ENCODE data around the gene RANBP2.
"Not testable (repeated sequence)": the region's sequence is repeated elsewhere in the genome, so short reads cannot be mapped to it uniquely, and the experiment has no call there.

DNA sequence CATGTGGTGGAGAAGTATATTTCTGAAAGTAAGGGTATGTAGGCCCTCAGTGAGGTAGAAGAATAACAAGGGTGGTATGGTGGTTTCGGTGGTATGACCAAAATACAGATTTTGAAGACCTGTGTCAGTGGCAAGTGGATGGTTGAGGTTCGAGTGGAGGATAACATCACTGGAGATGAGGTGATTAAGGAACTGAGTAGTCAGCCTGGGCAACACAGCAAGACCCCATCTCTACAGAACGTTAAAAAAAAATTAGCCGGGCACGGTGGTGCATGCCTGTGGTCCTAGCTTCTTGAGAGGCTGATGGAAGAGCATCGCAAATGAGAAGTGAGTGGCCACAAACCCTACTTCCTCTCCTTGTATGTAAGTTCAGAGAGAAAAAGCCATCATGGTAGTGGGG lies 15.4 kb downstream of the RANBP2 start:
- TF ChIP-seq, protein P1, sequence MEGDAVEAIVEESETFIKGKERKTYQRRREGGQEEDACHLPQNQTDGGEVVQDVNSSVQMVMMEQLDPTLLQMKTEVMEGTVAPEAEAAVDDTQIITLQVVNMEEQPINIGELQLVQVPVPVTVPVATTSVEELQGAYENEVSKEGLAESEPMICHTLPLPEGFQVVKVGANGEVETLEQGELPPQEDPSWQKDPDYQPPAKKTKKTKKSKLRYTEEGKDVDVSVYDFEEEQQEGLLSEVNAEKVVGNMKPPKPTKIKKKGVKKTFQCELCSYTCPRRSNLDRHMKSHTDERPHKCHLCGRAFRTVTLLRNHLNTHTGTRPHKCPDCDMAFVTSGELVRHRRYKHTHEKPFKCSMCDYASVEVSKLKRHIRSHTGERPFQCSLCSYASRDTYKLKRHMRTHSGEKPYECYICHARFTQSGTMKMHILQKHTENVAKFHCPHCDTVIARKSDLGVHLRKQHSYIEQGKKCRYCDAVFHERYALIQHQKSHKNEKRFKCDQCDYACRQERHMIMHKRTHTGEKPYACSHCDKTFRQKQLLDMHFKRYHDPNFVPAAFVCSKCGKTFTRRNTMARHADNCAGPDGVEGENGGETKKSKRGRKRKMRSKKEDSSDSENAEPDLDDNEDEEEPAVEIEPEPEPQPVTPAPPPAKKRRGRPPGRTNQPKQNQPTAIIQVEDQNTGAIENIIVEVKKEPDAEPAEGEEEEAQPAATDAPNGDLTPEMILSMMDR (IDR thresholded peaks at IDR 0.05): not testable (repeated sequence)
- not testable (repeated sequence) for TF ChIP-seq TP53 (CRISPR knock-in tag; IDR thresholded peaks at IDR 0.05)
- TF ChIP-seq, protein P2, sequence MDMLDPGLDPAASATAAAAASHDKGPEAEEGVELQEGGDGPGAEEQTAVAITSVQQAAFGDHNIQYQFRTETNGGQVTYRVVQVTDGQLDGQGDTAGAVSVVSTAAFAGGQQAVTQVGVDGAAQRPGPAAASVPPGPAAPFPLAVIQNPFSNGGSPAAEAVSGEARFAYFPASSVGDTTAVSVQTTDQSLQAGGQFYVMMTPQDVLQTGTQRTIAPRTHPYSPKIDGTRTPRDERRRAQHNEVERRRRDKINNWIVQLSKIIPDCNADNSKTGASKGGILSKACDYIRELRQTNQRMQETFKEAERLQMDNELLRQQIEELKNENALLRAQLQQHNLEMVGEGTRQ (CRISPR knock-in tag; IDR thresholded peaks at IDR 0.05): not testable (repeated sequence)
- TF ChIP-seq, protein P3, sequence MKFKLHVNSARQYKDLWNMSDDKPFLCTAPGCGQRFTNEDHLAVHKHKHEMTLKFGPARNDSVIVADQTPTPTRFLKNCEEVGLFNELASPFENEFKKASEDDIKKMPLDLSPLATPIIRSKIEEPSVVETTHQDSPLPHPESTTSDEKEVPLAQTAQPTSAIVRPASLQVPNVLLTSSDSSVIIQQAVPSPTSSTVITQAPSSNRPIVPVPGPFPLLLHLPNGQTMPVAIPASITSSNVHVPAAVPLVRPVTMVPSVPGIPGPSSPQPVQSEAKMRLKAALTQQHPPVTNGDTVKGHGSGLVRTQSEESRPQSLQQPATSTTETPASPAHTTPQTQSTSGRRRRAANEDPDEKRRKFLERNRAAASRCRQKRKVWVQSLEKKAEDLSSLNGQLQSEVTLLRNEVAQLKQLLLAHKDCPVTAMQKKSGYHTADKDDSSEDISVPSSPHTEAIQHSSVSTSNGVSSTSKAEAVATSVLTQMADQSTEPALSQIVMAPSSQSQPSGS (CRISPR knock-in tag; IDR thresholded peaks at IDR 0.05; ENCODE audit: borderline replicate concordance, low read depth): not testable (repeated sequence)
- TF ChIP-seq, protein P4, sequence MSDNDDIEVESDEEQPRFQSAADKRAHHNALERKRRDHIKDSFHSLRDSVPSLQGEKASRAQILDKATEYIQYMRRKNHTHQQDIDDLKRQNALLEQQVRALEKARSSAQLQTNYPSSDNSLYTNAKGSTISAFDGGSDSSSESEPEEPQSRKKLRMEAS (CRISPR knock-in tag; IDR thresholded peaks at IDR 0.05): not testable (repeated sequence)
- TF ChIP-seq, protein P5, sequence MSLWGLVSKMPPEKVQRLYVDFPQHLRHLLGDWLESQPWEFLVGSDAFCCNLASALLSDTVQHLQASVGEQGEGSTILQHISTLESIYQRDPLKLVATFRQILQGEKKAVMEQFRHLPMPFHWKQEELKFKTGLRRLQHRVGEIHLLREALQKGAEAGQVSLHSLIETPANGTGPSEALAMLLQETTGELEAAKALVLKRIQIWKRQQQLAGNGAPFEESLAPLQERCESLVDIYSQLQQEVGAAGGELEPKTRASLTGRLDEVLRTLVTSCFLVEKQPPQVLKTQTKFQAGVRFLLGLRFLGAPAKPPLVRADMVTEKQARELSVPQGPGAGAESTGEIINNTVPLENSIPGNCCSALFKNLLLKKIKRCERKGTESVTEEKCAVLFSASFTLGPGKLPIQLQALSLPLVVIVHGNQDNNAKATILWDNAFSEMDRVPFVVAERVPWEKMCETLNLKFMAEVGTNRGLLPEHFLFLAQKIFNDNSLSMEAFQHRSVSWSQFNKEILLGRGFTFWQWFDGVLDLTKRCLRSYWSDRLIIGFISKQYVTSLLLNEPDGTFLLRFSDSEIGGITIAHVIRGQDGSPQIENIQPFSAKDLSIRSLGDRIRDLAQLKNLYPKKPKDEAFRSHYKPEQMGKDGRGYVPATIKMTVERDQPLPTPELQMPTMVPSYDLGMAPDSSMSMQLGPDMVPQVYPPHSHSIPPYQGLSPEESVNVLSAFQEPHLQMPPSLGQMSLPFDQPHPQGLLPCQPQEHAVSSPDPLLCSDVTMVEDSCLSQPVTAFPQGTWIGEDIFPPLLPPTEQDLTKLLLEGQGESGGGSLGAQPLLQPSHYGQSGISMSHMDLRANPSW (CRISPR knock-in tag; conservative IDR thresholded peaks at IDR 0.05; ENCODE audit: low read depth): not testable (repeated sequence)
